IPS-NIHi7 (cell line): ENCODE results near the gene ATP2B3.
A peak's percentile ranks its signal among the peaks of the same experiment; 100 is the strongest.

Experiments used
- DNase-seq: peaks from one replicate; pipeline ENCODE4 v3.0.0; 2012; ENCODE audit warnings: mixed read lengths; ENCODE audit errors: extremely low spot score

The ATP2B3 gene

GRCh38 chrX:153517423-153517822, at the start of gene ATP2B3:
Gene ATP2B3, plus strand, starts transcription at chrX:153517642. Its CDS starts 18,606 bp downstream, at chrX:153536248.
- no peak for DNase-seq

DNA sequence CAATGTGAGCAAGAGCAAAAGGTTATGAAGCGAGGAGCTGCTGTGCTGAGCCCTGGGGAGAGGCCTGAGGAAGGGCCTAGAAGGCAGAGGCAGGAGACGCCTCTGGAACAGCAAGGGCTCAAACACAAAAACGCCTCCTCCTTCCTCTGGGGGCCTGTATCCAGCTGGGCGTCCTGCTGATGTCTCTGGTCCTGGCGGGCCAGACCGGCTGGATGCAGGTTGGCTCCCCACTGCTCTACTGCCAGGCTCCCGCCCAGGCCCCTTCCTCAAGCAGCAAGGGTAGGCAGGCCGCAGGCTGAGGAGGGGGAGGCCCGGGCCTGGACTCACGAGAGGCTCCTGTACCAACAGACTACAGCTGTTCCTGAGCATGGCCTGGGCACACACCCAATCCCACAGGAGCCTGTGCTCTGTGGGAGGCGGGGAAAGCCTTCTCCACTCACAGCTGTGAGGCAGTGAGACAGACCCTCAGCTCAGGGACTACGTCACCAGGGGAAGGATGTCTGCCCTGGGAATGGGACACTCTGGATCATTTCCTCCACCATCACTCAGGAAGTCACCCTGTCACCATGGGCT, 49.3 kb upstream of the ATP2B3 start:
- no peak for DNase-seq

DNA sequence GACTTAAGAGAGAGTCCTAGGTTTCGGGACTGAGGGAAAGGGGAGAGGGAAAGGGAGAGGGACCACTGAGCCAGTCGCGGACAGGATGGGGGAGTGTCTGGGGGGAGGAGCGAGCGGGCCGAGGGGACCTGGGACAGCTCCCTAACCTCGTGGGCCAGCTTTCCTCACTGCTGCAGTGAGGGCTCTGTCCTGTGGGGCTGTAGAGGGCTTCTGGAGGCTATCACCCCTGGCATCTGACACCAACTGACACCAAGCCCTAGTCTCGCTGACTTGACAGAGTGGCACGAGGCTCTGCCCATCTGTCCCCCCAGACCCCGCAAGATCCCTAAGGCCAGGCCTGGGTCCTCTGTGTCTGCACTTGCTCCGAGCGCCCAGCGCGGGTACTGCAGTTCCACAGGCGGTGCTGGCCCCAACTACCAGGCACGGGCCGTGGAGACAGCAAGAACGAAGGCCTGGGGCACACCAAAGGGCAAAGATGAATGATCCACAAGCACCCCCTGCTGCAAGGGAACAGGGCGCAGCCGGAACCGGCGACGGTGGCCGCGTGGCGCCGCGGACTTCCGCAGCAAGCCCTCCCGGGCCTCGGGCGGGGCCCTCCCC, 47.5 kb upstream of the ATP2B3 start:
- peak; percentile 51 for DNase-seq

- DNase-seq = peak; percentile 91
Measured at GRCh38 chrX:153470411-153471363, 46.8 kb upstream of the ATP2B3 start, which contains the start of gene HAUS7. Gene HAUS7, minus strand, starts transcription at chrX:153470576. Its CDS starts 19 bp downstream, at chrX:153470557.

DNA sequence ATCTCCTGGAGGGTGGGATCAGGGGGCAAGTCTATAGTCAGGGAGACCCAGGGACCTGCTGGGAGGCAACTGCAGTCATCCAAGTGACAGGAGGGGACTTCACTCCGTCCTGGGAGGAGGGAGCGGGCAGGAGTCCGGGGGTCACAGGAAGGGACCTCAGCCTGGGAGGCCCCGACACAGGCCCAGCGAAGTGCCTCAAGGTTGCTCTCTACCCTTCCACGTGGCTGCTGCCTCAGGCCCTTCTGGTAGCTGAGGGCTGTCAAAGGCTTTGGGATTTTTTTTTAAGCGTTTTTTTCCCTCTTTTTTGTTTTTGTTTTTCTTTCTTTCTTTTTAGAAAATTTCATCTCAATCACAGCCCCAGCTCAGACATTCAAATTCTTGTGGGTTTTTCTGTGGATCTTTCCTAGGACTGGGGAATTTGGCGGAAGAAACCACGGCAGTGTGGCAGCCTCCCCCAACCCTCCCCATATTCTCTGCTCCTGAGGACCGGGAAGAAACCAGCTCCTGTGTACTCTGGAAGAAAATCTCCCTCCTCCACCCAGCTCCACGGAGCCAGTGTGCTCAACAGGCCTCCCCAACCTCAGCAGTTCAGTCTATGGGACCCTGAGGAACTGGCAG, 45.7 kb upstream of the ATP2B3 start:
- no peak for DNase-seq

- DNase-seq = no peak
Measured at GRCh38 chrX:153473126-153473525, 44.3 kb upstream of the ATP2B3 start.

GRCh38 chrX:153474266-153474665, 43.2 kb upstream of the ATP2B3 start:
- DNase-seq = no peak

DNA sequence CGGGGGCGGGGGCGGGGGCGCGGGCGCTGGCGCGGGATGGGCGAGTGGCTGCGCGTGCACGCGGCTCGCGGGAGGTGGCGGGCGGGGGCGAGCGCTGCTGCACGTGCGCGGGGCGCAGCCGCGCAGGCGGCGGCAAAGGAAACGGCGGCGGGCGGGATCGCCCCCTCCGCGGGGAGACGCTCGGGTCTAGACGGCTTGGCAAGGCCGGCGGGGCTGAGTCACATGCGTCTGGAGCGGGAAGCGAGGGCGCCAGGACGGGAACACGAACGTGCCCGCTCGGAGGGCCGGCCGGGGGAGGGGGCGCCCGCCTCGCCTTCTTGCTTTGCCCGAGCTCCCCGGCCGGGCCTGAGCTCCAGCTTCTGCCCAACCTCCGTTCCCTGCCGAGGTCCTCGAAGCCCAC, 42.7 kb upstream of the ATP2B3 start:
- DNase-seq = no peak

GRCh38 chrX:153475271-153475670, 42.2 kb upstream of the ATP2B3 start:
- DNase-seq = no peak

DNA sequence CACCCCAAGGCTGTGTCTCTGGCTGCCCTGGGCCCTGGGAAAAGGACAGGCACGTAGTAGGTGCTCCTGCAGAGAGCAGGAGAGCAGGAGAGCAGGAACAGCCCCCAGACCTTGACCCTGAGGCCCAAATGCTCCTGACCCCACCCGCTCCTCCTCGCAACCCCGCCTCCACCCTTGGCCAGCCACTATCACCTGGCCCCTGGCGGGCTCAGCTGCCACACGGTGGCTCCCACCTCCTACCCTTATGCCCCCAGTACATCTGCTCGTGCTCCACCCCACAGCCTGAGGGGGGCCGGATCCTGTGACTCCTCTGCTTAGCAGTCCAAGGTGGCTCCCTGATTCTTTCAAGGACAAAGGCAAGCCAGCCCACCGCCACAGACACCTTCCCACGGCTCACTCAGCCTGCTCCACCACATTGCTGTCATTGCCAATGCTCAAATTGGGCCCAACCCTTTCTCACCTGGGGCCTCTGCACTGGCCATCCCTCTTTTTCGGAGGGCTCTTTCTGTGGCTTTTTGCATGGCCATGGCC, 41.6 kb upstream of the ATP2B3 start:
- DNase-seq = no peak

- DNase-seq = no peak
Measured at GRCh38 chrX:153476666-153477363, 40.6 kb upstream of the ATP2B3 start.

DNA sequence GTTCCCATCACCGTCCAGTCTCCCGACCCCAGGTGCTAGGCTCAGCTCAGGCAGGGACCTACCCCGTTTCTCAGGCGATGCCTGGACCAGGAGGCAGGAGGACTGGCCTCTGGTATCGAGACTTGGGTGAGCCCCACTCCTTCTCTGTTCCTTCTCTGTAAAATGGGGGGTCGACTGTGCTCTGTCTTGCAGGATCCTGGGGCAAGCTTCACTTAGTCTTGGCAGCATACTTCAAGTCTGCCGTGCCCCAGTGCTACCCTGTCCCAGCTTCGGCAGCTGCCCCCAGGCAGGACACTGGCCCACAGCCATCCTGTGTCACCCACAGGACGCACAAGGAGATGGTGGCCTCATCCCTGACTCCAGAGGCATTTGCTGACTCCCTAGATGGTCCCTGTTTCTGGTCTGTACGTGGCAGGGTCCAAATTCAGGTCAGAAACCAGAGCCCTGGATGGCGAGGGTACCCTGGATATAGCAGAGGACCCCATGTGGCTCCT, 40.0 kb upstream of the ATP2B3 start:
- DNase-seq = no peak

DNA sequence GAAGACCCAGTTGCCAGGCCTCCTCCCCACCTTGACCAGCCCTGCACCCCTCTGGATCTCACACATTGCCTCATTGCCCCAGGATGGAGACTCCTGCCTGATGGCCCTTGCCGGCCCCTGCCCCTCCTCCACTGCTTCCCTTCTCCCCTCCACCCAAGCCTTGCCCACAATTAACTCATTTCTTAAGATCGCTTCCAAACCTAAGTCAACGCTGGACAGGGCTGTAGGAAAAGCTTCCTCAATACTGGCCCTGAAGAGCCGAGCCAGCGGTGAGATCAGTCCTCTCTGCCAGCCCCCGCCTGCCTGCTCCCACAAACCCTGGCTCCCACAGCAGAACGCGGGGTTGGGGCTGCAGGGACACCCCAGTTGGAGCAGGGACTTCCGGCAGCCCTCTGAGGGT, 39.5 kb upstream of the ATP2B3 start:
- DNase-seq = no peak

DNA sequence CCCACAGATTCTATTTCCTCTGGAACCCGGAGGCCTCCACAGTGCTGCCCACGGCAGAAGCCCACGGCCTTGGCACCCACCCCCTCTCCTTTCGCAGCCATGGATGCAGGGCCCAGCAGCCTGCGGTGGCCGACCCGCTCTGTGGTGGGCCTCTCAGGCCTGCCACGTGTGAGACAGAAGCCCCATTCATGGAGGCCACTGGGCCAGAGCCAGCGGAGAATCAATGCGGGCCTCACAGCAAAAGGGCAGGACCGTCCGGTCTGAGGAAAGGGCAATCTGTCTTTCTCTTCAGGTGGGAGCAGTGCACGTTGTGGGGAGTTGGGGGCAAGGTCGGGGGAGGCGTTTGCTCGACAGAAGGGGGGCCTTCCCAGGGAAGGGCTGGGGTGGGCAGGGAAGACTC, 38.7 kb upstream of the ATP2B3 start:
- DNase-seq = no peak

GRCh38 chrX:153481043-153481442, 36.4 kb upstream of the ATP2B3 start:
- DNase-seq = no peak

- no peak for DNase-seq
Measured at GRCh38 chrX:153482376-153483015, 34.9 kb upstream of the ATP2B3 start.

- DNase-seq = no peak
Measured at GRCh38 chrX:153485396-153486080, 31.9 kb upstream of the ATP2B3 start.

- no peak for DNase-seq
Measured at GRCh38 chrX:153486171-153486570, 31.3 kb upstream of the ATP2B3 start.

- DNase-seq = no peak
Measured at GRCh38 chrX:153487590-153488071, 29.8 kb upstream of the ATP2B3 start.
